ACC112 (cell line): Measurements from ENCODE around the gene OR8U1.
"Not testable (repeated sequence)": the region's sequence is repeated elsewhere in the genome, so short reads cannot be mapped to it uniquely, and the experiment has no call there.

Source experiments
- H2AFZ ChIP-seq: fragments of 200-600 bp; sonication (generic); one replicate; pipeline ENCODE4 v1.6.0; 2017; ENCODE audit warnings: antibody characterized with exemption, low read length; ENCODE audit not compliant: unreplicated experiment
- H3K27ac ChIP-seq: fragments of 200-600 bp; sonication (generic); 2 replicates; pipeline ENCODE4 v1.5.1; 2014; ENCODE audit warnings: low read depth, mild to moderate bottlenecking, antibody characterized with exemption, low read length, moderate library complexity
- H3K27me3 ChIP-seq: fragments of 200-600 bp; sonication (generic); 2 replicates; pipeline ENCODE4 v1.6.1; 2014; ENCODE audit warnings: mild to moderate bottlenecking, antibody characterized with exemption, low read length, moderate library complexity, mixed read lengths; ENCODE audit not compliant: insufficient read depth
- H3K36me3 ChIP-seq: fragments of 200-600 bp; sonication (generic); 2 replicates; pipeline ENCODE4 v1.6.1; 2016; ENCODE audit warnings: mild to moderate bottlenecking, antibody characterized with exemption, low read length, moderate library complexity, mixed read lengths; ENCODE audit not compliant: insufficient read depth
- H3K4me1 ChIP-seq: fragments of 200-600 bp; sonication (generic); one replicate; pipeline ENCODE4 v1.6.1; 2016; ENCODE audit warnings: low read length, mixed read lengths; ENCODE audit not compliant: insufficient read depth, unreplicated experiment, control insufficient read depth
- H3K4me3 ChIP-seq: fragments of 200-600 bp; sonication (generic); 2 replicates; pipeline ENCODE4 v1.5.1; 2014; ENCODE audit warnings: mild to moderate bottlenecking, low read depth, low read length
- H3K79me2 ChIP-seq: fragments of 200-600 bp; sonication (generic); one replicate; pipeline ENCODE4 v1.6.0; 2016; ENCODE audit warnings: low read length; ENCODE audit not compliant: control insufficient read depth, unreplicated experiment, insufficient read depth

OR8U1 gene

DNA sequence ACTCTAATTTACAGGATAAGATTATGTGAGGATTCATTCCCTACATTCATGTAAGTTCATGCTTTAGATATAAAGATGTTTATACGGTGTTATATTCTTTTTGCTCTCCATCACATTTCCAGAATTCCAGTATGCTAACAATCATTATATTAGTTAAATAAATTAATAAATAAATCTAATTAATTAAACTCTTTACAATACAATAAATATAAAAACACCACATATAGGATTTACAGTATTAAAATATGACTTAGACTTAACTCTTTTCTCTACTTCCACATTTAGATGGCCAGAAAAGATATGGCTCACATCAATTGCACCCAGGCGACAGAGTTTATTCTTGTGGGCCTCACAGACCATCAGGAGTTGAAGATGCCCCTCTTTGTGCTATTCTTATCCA, at the start of gene OR8U1:
Gene OR8U1, plus strand, starts transcription at position 301 of the 400 bp plus-strand sequence. Its CDS starts 0 bp downstream, at position 301.
- no peak within 1 kb of the TSS for H3K27ac ChIP-seq
- H3K27me3 ChIP-seq = no peaks in the 10 kb centered on the region
- no peak within 1 kb of the TSS for H3K4me3 ChIP-seq
- no peaks in the 10 kb centered on the region for H3K36me3 ChIP-seq
- H2AFZ ChIP-seq = no peak within 1 kb of the TSS
- H3K79me2 ChIP-seq = no peaks in the 10 kb centered on the region
- H3K4me1 ChIP-seq = no peaks in the 10 kb centered on the region

DNA sequence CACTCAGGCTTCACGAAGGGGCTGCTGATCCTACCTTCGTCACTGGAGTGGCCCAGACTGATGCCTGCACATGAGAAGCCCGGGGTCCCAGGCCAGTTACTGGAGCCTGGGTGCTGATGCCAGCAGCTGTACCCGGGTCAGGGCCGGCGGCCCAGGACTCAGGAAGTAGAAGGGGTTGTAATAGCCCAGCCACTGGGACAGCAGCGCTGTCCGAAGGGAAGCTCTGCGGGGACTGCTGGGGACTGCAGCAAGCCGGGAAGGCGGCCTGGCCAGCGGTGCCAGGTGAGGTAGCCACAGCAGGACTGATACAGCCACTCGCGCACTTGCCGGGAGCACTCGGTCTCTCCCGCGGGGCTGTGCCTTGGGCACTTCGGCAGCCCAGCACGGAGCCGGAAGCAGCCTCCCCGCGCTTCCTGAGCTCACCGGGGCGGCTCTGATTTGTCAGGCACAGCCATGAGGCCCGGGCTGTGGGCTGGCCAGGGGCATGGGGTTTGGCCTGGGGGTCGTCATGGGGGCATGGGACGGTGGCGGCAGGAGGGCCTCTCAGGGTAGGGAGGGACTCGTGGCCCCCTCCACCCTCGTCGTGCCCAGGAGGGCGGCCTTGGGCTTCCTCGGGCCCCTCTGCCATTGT, 43.4 kb upstream of the OR8U1 start:
- Histone ChIP-seq H3K27me3 (no peaks in the 10 kb centered on the region), H2AFZ (no peak overlapping the region), H3K36me3 (no peaks in the 10 kb centered on the region), H3K4me1 (no peaks in the 10 kb centered on the region), H3K4me3 (no peak overlapping the region), H3K27ac (no peak overlapping the region), H3K79me2 (no peaks in the 10 kb centered on the region)

- no peak overlapping the region for H2AFZ ChIP-seq
- no peaks in the 10 kb centered on the region for H3K27me3 ChIP-seq
- no peak overlapping the region for H3K27ac ChIP-seq
- no peak overlapping the region for H3K4me3 ChIP-seq
- no peaks in the 10 kb centered on the region for H3K4me1 ChIP-seq
- H3K36me3 ChIP-seq = no peaks in the 10 kb centered on the region
- no peaks in the 10 kb centered on the region for H3K79me2 ChIP-seq
Measured at GRCh38 chr11:56333156-56333555, 42.3 kb upstream of the OR8U1 start.

GRCh38 chr11:56340289-56340688, 35.1 kb upstream of the OR8U1 start:
- no peaks in the 10 kb centered on the region for H3K27me3 ChIP-seq
- no peak overlapping the region for H3K4me3 ChIP-seq
- no peaks in the 10 kb centered on the region for H3K36me3 ChIP-seq
- no peak overlapping the region for H2AFZ ChIP-seq
- H3K27ac ChIP-seq = no peak overlapping the region
- no peaks in the 10 kb centered on the region for H3K79me2 ChIP-seq
- H3K4me1 ChIP-seq = no peaks in the 10 kb centered on the region

- H3K4me3 ChIP-seq = no peak within 1 kb of the TSS
- H2AFZ ChIP-seq = no peak within 1 kb of the TSS
- H3K27me3 ChIP-seq = no peaks in the 10 kb centered on the region
- H3K79me2 ChIP-seq = no peaks in the 10 kb centered on the region
- H3K36me3 ChIP-seq = no peaks in the 10 kb centered on the region
- H3K27ac ChIP-seq = no peak within 1 kb of the TSS
- no peaks in the 10 kb centered on the region for H3K4me1 ChIP-seq
Measured at GRCh38 chr11:56345739-56346138, 29.7 kb upstream of the OR8U1 start, which contains the start of gene OR8K1. Gene OR8K1 (plus strand): TSS chr11:56346039. CDS start chr11:56346039, 0 bp downstream.

- Histone ChIP-seq H3K4me3 (no peak within 1 kb of the TSS), H3K27ac (no peak within 1 kb of the TSS), H3K4me1 (no peaks in the 10 kb centered on the region)
Measured at GRCh38 chr11:56353991-56354390, 21.4 kb upstream of the OR8U1 start, which contains the start of gene OR8J1. Gene OR8J1 (plus strand): TSS chr11:56354291. CDS start chr11:56360247, 5,956 bp downstream.

DNA sequence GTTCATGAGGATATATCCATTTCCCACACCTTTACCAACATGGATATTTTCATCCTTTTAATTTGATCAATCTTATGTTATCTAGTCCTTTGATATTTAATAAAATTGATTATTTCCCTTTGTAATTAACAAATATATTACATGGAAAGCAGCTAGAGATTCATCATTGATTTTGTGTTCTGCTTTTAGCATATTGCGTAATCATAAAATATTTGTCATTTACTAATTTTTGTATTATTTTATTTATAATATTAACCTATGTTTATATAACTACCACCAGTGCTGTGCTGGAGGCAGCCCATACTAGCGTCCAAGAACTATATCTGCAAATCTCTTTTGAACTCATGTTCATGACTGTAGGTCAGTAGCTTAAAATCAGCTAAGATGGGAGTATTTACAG, 4.7 kb downstream of the OR8U1 start:
- H3K79me2 ChIP-seq = no peaks in the 10 kb centered on the region
- no peak overlapping the region for H3K4me3 ChIP-seq
- no peak overlapping the region for H3K27ac ChIP-seq
- H3K27me3 ChIP-seq = no peaks in the 10 kb centered on the region
- H3K36me3 ChIP-seq = no peaks in the 10 kb centered on the region
- H3K4me1 ChIP-seq = no peaks in the 10 kb centered on the region
- H2AFZ ChIP-seq = no peak overlapping the region

More at GRCh38 chr11:56353991-56354390, 21.4 kb upstream of the OR8U1 start, which contains the start of gene OR8J1:
- Histone ChIP-seq H3K36me3 (no peaks in the 10 kb centered on the region), H2AFZ (no peak within 1 kb of the TSS), H3K79me2 (no peaks in the 10 kb centered on the region), H3K27me3 (no peaks in the 10 kb centered on the region)

DNA sequence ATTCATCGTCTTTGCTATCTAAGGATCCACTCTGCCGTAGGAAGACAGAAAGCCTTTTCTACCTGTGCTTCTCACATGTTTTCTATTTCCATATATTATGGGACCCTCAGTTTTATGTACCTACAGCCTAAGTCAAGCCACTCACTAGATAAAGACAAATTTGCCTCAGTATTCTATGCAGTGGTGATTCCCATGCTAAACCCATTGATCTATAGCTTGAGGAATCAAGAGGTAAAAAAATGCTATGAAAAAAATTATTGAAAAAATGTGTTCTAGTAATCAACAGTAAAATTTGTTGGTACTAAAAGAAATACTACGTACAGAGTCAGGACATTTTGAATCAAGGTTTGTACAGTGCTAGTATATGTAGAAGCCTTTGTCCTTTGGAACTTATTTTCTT, 19.0 kb downstream of the OR8U1 start:
- Histone ChIP-seq H3K27me3 (no peaks in the 10 kb centered on the region), H3K36me3 (no peaks in the 10 kb centered on the region), H2AFZ (no peak overlapping the region), H3K4me3 (no peak overlapping the region), H3K27ac (no peak overlapping the region), H3K79me2 (no peaks in the 10 kb centered on the region), H3K4me1 (no peaks in the 10 kb centered on the region)

DNA sequence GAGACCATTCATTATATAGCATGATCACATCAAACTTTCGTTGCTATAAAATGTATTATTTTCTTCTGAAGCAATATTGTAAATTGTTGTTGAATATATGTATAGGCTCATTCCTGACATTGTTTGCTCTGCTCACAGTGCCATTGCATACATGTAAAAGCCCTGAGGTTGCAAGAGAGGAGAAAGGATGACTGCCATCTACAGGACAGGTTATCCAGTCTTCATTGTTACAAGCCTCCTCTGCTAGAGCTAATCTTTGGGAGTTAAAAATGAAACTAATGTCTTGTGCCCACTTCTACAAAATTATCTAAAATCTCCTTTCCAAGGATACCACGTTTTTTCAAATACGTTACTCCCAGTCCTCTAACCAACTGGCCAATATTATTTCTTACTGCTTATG, 20.6 kb downstream of the OR8U1 start:
- H3K4me1 ChIP-seq = no peaks in the 10 kb centered on the region
- no peak overlapping the region for H2AFZ ChIP-seq
- no peaks in the 10 kb centered on the region for H3K27me3 ChIP-seq
- no peak overlapping the region for H3K4me3 ChIP-seq
- no peak overlapping the region for H3K27ac ChIP-seq
- no peaks in the 10 kb centered on the region for H3K79me2 ChIP-seq
- H3K36me3 ChIP-seq = no peaks in the 10 kb centered on the region

DNA sequence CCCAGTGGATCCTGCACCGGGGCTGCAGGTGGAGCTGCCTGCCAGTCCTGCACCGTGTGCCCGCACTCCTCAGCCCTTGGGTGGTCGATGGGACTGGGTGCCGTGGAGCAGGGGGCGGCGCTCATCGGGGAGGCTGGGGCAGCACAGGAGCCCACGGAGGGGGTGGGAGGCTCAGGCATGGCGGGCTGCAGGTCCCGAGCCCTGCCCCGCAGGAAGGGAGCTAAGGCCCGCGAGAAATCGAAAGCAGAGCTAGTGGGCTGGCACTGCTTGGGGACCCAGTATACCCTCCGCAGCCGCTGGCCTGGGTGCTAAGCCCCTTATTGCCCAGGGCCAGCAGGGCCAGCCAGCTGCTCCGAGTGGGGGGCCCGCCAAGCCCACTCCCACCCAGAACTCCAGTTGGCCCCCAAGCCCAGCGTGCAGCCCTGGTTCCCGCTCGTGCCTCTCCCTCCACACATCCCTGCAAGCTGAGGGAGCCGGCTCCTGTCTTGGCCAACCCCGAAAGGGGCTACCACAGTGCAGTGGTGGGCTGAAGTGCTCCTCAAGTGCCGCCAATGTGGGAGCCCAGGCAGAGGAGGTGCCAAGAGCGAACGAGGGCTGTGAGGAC, 26.5 kb downstream of the OR8U1 start:
- H3K79me2 ChIP-seq, H3K27me3 ChIP-seq, H3K27ac ChIP-seq, H2AFZ ChIP-seq, H3K4me3 ChIP-seq, H3K4me1 ChIP-seq, H3K36me3 ChIP-seq: not testable (repeated sequence)

DNA sequence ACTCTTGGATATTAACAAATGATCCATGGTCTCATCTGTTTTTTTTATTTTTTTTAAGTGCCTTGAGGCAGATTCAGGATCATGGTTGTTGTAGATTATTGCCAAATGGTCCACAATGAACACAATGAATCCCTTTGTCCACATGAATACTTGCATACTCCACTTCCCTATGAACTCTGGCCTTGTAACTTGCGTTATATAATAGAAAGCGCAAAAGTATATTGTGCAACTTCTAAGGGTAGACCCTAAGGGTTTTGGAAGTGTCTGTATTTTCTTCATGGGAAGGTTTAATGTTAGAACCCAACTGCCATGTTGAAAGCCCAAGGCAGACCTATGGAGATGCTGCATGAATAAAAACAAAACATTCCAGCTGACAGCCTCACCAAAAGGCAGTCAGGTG, 29.0 kb downstream of the OR8U1 start:
- H3K4me3 ChIP-seq = no peak overlapping the region
- no peak overlapping the region for H3K27ac ChIP-seq
- no peak overlapping the region for H2AFZ ChIP-seq
- no peaks in the 10 kb centered on the region for H3K79me2 ChIP-seq
- H3K4me1 ChIP-seq = no peaks in the 10 kb centered on the region
- no peaks in the 10 kb centered on the region for H3K27me3 ChIP-seq
- H3K36me3 ChIP-seq = no peaks in the 10 kb centered on the region
